Hepatocyte (in vitro differentiated cells): ENCODE data around the gene FAM9B. TPM values are rescaled to one million over a fixed set of nuclear protein-coding genes. Genes with fewer than 3 reads are reported as not detected.

Experiments
- DNase-seq: peaks from one replicate; pipeline ENCODE4 v3.0.0-alpha.2; 2016; ENCODE audit warnings: low spot score
- H2AFZ ChIP-seq: fragments of 200-600 bp; sonication (generic); 2 replicates; pipeline ENCODE4 v1.6.0; 2016; ENCODE audit warnings: antibody characterized with exemption, mild to moderate bottlenecking
- H3K27ac ChIP-seq: fragments of 200-600 bp; sonication (generic); 2 replicates; pipeline ENCODE4 v1.5.1; 2016; ENCODE audit warnings: mild to moderate bottlenecking
- H3K27me3 ChIP-seq: fragments of 200-600 bp; sonication (generic); 2 replicates; pipeline ENCODE4 v1.6.1; 2016
- H3K36me3 ChIP-seq: fragments of 200-600 bp; sonication (generic); replicated peaks from 2 replicates; pipeline ENCODE4 v1.5.1; 2016; ENCODE audit warnings: low read depth; ENCODE audit not compliant: insufficient read depth
- H3K4me1 ChIP-seq: fragments of 200-600 bp; sonication (generic); 2 replicates; pipeline ENCODE4 v1.5.1; 2016; ENCODE audit warnings: mild to moderate bottlenecking, moderate library complexity; ENCODE audit not compliant: insufficient read depth
- H3K4me2 ChIP-seq: fragments of 200-600 bp; sonication (generic); 2 replicates; pipeline ENCODE4 v1.6.0; 2016
- H3K4me3 ChIP-seq: fragments of 200-600 bp; sonication (generic); 2 replicates; pipeline ENCODE4 v1.5.1; 2016; ENCODE audit warnings: mild to moderate bottlenecking
- H3K79me2 ChIP-seq: fragments of 200-600 bp; sonication (generic); 2 replicates; pipeline ENCODE4 v1.6.0; 2017; ENCODE audit warnings: mild to moderate bottlenecking
- H3K9me2 ChIP-seq: fragments of 200-600 bp; sonication (generic); replicated peaks from 2 replicates; pipeline ENCODE4 v1.6.0; 2017; ENCODE audit warnings: mild to moderate bottlenecking; ENCODE audit not compliant: insufficient read depth
- H3K9me3 ChIP-seq: fragments of 200-600 bp; sonication (generic); 2 replicates; pipeline ENCODE4 v1.5.1; 2016; ENCODE audit warnings: low read depth, mild to moderate bottlenecking
- H4K20me1 ChIP-seq: fragments of 200-600 bp; sonication (generic); 2 replicates; pipeline ENCODE4 v1.6.0; 2016; ENCODE audit warnings: mild to moderate bottlenecking; ENCODE audit not compliant: insufficient read depth, poor library complexity, severe bottlenecking
- EZH2 ChIP-seq: fragments of 200-600 bp; sonication (generic); IDR thresholded peaks from 2 replicates; pipeline ENCODE4 v1.6.1; 2016; ENCODE audit warnings: antibody characterized with exemption, mild to moderate bottlenecking, borderline replicate concordance
- EZH2phosphoT487 ChIP-seq: fragments of 200-600 bp; sonication (generic); IDR thresholded peaks from one replicate; pipeline ENCODE4 v1.6.1; 2018; ENCODE audit warnings: antibody characterized with exemption, mild to moderate bottlenecking, low read depth, moderate library complexity; ENCODE audit not compliant: unreplicated experiment, severe bottlenecking
- WGBS: methylation state at CpG from one replicate; pipeline ENCODE4 v1.1.6; 2016; ENCODE audit warnings: low lambda C conversion rate; ENCODE audit errors: missing lambda C conversion rate; 5-methylcytosine and 5-hydroxymethylcytosine counted together
- polyA plus RNA-seq: library from polyadenylated mRNA; unstranded; fragments of >200 nt; fragmentation: Nextera tagmentation; extraction: Ambion mirVana; gene quantifications from 2 replicates; pipeline ENCODE4 v1.2.1, GENCODE V29; 2016
- total RNA-seq: library from RNA; depleted of rRNA; stranded (reverse); fragments of >200 nt; gene quantifications from 2 replicates; pipeline ENCODE4 v1.2.3, GENCODE V29; 2014
- TF ChIP-seq, protein P1 (sequence below): fragments of 200-600 bp; sonication (generic); IDR thresholded peaks from 2 replicates; pipeline ENCODE4 v1.5.1; 2016; ENCODE audit warnings: antibody characterized with exemption, mild to moderate bottlenecking; ENCODE audit not compliant: poor library complexity

Gene FAM9B
- total and polyA plus RNA-seq, 2 experiments from 2014 or later: not detected

- no peaks in the 10 kb centered on the region for H3K27me3 ChIP-seq
- H3K9me2 ChIP-seq: no peaks in the 10 kb centered on the region
- no peak overlapping the region for H3K4me2 ChIP-seq
- H3K4me3 ChIP-seq: no peak overlapping the region
- WGBS: 36% methylated on average over 3 of the region's 3 CpGs
- H3K9me3 ChIP-seq: no peaks in the 10 kb centered on the region
- TF ChIP-seq, protein P1, sequence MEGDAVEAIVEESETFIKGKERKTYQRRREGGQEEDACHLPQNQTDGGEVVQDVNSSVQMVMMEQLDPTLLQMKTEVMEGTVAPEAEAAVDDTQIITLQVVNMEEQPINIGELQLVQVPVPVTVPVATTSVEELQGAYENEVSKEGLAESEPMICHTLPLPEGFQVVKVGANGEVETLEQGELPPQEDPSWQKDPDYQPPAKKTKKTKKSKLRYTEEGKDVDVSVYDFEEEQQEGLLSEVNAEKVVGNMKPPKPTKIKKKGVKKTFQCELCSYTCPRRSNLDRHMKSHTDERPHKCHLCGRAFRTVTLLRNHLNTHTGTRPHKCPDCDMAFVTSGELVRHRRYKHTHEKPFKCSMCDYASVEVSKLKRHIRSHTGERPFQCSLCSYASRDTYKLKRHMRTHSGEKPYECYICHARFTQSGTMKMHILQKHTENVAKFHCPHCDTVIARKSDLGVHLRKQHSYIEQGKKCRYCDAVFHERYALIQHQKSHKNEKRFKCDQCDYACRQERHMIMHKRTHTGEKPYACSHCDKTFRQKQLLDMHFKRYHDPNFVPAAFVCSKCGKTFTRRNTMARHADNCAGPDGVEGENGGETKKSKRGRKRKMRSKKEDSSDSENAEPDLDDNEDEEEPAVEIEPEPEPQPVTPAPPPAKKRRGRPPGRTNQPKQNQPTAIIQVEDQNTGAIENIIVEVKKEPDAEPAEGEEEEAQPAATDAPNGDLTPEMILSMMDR: no peak
- no peak for TF ChIP-seq EZH2
- no peak for TF ChIP-seq EZH2phosphoT487
- no peaks in the 10 kb centered on the region for H4K20me1 ChIP-seq
- H3K4me1 ChIP-seq: no peaks in the 10 kb centered on the region
- no peak for DNase-seq
- no peaks in the 10 kb centered on the region for H3K79me2 ChIP-seq
- H2AFZ ChIP-seq: no peak overlapping the region
- no peak overlapping the region for H3K27ac ChIP-seq
- H3K36me3 ChIP-seq: no peaks in the 10 kb centered on the region
These were observed 28.7 kb upstream of the FAM9B start for GRCh38 chrX:9062641-9063040.

GRCh38 chrX:9055354-9055753 is 21.4 kb upstream of the FAM9B start:
- Histone ChIP-seq H2AFZ (no peak overlapping the region), H3K36me3 (no peaks in the 10 kb centered on the region), H3K4me2 (no peak overlapping the region), H3K27me3 (no peaks in the 10 kb centered on the region), H3K9me3 (no peaks in the 10 kb centered on the region), H3K4me1 (no peaks in the 10 kb centered on the region), H3K9me2 (no peaks in the 10 kb centered on the region), H4K20me1 (no peaks in the 10 kb centered on the region), H3K4me3 (no peak overlapping the region), H3K27ac (no peak overlapping the region), H3K79me2 (no peaks in the 10 kb centered on the region)
- TF ChIP-seq EZH2 (no peak), EZH2phosphoT487 (no peak)
- TF ChIP-seq, protein P1: no peak
- 91% methylated on average over 2 of the region's 2 CpGs for WGBS
- no peak for DNase-seq

DNA sequence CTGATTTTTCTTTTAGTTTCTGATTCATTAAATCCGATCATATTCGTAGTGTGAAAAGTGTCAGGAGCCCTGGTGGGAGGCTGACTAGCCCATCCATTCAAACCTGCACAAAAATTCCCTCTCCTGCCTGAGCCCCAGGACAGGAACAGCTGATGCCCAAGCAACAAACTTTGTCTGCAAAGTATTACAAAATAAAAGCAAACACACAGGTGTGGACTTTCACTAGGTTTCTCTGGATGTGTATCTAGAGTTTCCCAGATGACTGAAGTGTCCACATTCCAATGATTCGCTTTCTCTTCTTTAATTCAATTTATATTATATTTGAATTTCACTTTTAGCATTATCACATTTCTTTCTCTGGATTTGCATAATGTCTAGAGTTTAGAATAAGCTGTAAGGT is 18.2 kb upstream of the FAM9B start:
- no peaks in the 10 kb centered on the region for H3K27me3 ChIP-seq
- TF ChIP-seq, protein P1: no peak
- TF ChIP-seq EZH2 (no peak), EZH2phosphoT487 (no peak)
- H3K79me2 ChIP-seq: no peaks in the 10 kb centered on the region
- no peaks in the 10 kb centered on the region for H4K20me1 ChIP-seq
- H3K36me3 ChIP-seq: no peaks in the 10 kb centered on the region
- H2AFZ ChIP-seq: no peak overlapping the region
- no peak overlapping the region for H3K4me3 ChIP-seq
- WGBS: 69% methylated on average over 3 of the region's 3 CpGs
- DNase-seq: no peak
- no peak overlapping the region for H3K27ac ChIP-seq
- H3K9me3 ChIP-seq: no peaks in the 10 kb centered on the region
- no peak overlapping the region for H3K4me2 ChIP-seq
- H3K4me1 ChIP-seq: no peaks in the 10 kb centered on the region
- H3K9me2 ChIP-seq: no peaks in the 10 kb centered on the region

DNA sequence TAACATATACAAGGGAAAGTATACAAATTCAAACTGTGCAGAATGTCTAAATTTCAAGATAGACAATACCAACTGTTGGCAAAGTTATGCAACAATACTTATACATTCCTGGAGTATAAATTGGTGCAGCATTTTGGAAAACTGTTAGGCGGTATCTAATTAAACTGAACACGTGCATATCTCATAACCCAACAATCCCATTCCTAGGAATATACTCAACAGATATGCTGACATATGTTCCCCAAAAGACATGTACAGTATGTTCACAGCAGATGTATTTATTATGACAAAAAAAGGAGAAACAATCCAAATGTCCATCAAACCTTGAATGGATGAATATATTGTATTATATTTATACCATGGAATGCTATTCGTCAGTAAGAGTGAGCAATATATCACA is 16.4 kb upstream of the FAM9B start:
- no peak overlapping the region for H3K27ac ChIP-seq
- H3K4me3 ChIP-seq: no peak overlapping the region

More for the DNA sequence above, 16.4 kb upstream of the FAM9B start:
- Histone ChIP-seq H2AFZ (no peak overlapping the region), H3K4me2 (no peak overlapping the region), H3K4me1 (no peaks in the 10 kb centered on the region), H3K9me2 (no peaks in the 10 kb centered on the region), H3K9me3 (no peaks in the 10 kb centered on the region), H3K79me2 (no peaks in the 10 kb centered on the region), H4K20me1 (no peaks in the 10 kb centered on the region), H3K27me3 (no peaks in the 10 kb centered on the region), H3K36me3 (no peaks in the 10 kb centered on the region)
- 72% methylated on average over 3 of the region's 3 CpGs for WGBS
- DNase-seq: no peak
- TF ChIP-seq EZH2phosphoT487: no peak
- TF ChIP-seq, protein P1: no peak
- no peak for TF ChIP-seq EZH2
